HK-2 (cell line): ENCODE measurements around the gene CTTN.
"Not testable (repeated sequence)": the region's sequence is repeated elsewhere in the genome, so short reads cannot be mapped to it uniquely, and the experiment has no call there.

Experiments
- DNase-seq: peaks from one replicate; pipeline ENCODE4 v3.0.0-alpha.2; 2018; ENCODE audit not compliant: unreplicated experiment

The CTTN gene

DNA sequence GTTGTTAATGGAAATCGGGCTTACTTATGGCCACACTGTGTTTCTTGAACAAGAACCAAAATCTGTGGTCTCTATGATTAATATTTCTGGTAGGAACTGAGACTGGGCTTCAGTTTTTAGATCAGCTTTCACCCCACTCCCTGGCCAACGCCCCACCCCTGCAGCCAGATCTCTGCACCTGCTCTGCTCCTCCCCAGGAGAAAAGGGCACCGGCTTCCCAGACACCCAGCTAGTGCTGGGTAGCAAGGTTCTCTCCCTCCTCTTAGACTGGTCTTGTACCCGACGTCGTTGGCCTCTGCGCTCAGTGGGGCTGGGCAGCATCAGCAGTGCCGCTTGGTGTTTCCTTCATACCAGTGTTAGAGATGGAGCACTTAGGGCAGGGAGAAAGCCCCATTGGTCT lies 17.0 kb upstream of the CTTN start:
- DNase-seq: no peak

DNA sequence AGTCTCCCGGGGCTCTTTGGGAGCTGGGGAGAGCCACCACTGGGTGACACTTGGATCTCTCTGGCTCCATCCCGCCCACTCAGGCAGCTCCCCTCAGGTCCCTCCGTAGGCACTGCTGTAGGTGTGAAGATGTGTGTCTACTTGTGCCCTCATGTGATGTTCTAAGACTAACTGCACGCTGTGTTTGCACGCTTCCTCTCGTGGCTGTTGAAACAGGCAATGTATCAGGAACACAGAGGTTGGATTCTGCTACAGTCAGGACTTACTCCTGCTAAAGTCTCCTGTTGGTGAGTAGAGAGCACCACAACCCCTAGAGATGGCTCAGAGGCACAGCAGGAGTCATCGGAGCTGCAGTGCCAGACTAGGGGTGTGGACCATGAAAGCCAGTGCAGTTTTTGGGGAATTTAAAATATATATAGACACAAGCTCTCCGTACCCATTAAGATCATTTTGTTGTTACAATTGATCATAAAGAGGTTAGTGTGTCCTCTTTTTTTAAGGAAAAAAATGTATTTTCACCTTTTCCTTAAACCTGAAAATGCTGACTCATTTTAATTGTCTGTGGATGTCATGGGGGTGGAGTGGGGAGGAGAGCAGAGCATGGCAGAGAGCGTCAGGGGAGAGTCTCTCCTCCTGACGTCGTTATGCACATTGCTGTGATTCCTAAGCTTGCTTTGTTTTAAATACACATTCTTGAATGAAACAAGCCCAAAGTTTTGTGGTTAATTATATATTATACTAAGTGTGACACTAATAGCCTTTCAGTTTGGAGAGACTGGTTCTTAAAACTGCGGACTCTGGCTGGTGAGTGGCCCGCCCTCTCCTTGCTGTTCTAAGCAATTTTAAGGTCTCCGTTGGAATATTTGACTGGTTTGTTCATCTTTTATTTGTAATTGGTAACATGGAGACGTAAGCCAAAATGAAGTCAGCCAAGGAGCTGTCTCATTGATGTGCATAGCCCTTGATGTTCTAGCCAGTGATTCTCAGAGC lies 16.2 kb upstream of the CTTN start:
- DNase-seq: no peak

DNA sequence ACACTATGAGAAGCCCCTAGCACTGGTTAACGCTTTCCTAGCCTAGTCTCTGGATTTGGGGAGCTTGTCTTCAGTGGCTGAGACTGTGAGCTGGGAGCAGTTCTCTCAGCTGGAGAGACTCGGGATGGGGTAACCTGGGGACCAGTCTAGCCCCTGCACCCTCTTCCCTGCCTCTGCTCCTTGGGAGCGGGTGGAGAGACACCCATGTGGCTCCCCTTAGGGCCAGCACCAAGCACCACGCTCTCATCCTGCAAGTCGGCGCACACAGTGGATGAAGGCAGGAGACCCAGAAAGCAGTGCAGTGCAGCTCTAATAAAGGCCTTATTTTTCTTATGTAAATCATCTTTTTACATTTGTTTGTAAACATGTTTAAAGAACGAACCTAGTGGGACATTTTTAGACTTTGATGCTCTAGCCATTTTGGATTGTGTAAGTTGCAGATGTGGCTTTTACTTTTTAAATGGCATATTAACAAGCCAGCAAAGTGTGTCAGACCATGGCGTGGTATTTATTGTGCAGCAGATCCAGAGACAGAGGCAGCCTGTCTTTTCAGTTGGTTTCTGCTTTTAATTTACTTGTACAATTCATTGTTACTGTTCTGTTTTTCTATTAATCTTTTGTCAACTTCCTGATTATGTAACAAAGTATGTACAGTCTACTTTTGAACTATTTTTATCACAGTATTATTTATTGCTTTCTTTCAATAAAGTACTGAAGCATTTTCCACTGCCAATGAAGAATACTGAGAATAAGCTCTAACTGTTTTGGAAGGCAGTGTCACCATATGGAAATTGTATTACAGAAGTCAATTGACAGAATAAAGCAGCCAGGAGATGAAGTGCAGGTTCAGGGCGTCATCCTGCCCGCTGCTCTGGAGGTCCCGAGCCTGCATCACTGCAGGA lies 14.4 kb upstream of the CTTN start:
- DNase-seq: no peak

DNA sequence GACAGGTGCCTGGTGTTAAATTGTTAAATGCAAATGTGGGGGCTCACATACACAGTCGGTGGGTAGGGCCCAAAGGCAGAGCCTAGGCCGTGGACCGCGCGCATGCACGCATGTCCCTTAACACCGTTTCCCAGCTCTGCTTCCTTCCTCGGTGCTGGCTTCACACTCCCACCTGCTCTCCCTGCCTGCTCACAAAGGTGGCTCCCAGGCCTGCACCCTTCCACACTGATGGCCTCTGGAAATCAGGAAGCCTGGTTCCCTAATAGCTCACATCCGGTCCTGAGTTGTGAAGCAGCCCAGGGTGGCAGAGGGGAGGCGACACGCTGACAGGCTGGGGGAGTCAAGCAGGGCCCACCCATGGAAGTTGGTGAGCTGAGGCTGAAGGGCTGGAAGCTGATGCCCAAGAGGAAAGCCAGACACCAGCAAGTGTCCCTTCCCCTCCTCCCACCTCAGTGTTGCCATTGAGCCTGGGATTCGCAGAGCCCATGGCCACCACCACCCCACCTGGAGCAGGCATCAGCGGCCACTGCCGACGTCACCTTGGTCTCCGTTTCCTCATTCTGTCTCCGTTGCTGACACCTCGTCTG lies 13.7 kb upstream of the CTTN start:
- DNase-seq: no peak

DNA sequence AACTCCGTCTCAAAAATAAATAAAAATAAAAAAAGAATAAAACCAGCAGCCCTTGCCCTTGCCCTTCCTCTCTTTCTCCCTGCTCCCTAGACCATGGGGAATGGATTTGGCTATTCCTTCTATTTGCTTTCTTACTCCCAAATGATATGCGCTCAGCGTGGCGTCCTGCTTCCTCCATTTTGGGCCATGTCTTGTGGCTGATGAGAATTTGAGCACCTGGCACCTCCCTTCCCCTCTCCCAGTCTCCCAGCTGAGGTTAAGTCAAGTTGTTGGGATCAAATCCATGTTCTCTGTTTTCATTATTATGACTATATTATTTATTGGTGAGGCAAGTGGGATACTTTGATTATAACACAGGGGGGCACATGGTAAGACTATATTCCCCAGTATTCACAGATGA lies 10.8 kb upstream of the CTTN start:
- no peak for DNase-seq

DNA sequence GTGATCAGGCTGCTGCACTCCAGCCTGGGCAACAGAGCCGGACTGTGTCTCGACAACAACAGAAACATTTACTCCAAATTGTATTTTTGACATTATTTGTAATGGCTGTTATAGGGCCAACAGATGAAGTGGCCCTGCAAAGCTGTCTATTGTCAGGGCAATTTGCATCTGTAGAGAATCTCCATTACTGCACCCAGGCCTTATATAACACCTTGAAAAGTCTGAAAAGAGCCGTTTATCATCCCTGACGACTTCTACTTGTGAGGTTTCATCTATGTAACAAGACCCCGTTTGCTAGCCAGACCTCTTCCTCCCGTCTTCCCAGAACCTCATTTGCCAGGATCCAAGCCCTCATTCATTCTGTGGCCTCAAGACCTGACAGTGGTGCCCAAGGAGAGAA lies 9.1 kb upstream of the CTTN start:
- DNase-seq: no peak

DNA sequence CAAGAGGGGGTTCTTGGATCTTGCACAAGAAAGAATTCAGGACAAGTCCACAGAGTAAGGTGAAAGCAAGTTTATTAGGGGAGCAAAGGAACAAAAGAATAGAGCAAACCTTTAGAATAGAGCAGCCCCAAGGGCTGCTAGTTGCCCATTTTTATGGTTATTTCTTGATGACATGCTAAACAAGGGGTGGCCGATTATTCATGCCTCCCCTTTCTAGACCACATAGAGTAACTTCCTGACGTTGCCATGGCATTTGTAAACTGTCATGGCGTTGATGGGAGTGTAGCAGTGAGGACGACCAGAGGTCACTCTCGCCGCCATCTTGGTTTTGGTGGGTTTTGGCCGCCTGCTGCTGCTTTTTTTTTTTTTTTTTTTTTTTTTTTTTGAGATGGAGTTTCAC lies 7.4 kb upstream of the CTTN start:
- not testable (repeated sequence) for DNase-seq

DNA sequence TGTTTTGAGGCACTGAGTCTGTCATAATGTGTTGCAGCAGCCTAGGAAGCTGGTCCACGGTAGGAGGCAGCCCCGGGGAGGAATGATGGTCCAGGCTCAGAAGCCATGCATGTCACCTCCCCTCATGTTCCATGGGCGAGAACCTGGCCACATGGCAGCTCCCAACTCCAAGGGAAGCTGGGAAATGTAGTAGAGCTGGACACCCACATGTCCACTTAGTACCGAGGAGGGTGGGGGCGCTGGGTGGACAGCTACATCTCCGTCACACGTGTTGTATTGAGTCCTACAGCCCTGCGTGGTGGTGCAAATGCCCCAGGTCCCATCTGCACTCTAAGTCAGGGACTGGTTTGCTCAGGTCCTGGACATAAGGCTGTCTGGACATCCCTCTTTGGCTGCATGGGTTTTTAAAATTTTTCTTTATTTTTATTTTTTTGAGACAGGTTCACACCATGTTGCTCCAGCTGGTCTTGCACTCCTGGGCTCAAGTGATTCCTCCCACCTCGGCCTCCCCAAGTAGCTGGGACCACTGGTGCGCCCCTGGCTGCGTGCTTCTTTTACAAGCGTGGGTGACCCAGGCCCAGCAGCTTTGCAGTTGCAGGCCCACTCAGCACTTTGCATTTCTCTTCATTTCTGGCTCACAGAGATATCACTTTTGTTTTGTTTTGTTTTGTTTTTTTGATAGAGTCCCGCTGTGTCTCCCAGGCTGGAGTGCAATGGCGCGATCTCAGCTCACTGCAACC lies 3.9 kb upstream of the CTTN start:
- DNase-seq: no peak

DNA sequence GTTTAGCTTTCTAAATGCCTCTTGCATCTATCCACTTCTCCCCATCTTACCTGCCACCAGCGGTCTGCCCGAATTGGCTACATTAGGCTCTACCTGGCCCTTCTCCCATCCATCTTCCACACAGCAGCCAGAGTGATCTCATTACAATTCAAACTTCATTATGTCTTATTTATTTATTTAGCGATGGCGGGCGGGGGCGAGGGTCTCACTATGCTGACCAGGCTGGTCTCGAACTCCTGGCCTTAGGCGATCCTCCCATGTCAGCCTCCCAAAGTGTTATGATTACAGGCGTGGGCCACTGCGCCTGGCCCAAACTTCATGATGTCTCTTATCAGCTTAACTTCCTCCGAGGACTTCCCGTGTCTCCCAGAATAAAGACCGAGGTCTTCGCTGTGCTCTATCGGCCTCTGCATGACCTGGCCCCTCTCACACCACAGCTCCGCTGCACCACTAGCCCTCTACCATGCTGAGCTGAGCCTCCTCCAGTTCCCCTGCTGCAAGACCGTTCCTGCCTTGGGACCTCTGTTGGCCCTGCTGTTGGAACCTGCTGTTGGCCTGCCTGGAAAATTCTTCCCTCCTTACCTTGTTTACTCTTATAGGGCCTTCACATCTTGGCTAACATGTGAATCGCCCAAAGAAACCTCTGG lies 870 bp upstream of the CTTN start:
- no peak for DNase-seq

DNA sequence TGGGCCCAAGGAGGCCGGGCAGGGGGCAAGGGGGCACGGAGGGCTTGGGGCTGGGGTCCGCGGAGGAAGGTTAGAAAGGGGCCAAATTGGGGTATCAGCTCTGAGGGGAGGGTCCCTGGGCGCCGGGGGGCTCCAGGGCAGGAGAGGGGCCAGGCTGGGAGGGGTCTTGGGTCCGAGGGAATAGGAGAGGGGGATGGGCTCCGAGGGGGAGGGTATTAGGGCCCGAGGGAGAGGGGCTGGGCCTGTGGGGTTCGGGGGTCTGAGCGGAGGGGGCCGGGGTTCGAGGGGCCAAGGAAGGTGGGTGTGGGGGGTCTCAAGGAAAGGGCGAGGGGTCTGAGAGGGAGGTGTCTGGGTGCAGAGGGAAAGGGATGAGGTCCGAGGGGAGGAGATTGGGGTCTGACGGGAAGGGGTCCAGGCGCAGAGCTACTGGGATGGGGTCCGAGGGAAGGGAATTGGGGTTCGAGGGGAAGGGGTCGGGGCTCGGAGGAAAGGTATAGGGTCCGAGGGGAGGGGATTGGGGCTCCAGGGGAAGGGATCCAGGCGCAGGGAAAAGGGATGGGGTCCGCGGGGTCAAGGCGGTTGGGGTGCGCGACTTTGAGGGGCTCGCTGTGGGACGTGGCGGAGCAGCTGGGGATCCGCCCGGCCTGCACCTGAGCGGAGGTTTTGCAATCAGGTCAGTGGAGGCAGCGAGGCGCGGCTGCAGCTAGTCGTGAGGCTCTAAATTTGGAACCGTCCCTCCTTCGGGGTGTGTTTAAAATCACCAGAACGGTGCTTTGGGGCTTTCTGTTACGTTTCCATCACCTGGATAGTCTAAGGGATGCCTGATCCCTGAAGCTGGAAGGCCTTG lies 728 bp downstream of the CTTN start:
- DNase-seq: no peak

DNA sequence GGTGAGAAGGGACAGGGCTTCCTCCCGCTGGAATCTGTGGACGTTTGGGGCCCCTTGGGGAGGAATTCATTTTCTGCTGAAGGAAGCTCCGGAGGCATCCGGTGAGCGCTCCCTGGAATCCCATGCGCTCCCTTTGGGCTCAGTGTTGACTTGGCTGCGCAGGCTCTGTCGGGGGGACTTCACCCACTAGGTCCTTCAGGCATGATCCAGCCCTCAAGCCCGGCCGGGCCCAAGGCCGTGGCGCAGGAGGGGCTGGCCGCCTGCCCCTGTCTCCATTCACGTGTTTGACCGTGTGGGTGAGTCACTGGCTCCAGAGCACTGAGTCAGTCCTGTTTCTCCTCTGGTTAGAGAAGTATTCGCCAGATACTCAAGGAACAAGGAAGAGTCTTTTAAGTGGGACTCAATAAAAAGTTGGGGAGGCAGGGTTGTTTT lies 1.4 kb downstream of the CTTN start:
- peak; percentile 87 for DNase-seq

DNA sequence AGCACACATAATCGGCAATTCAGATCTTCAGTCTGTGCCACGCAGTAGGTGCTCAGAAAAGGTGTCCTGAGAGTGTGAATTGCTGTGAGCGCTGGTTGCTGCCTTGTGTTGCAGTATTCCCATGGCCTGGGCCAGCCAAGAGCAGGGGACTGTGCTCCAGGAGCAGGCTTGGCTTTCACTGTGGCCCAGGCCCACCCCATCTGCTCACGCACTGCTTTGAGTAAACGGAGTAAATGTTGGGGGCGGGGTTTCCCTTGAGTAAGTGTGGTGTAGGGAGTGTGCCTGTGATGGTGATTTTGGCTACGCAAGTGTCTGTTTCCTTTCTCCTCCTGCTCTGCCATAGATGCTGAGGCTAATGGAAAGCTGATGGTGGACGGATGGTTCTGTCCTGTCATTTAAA lies 2.3 kb downstream of the CTTN start:
- no peak for DNase-seq

DNA sequence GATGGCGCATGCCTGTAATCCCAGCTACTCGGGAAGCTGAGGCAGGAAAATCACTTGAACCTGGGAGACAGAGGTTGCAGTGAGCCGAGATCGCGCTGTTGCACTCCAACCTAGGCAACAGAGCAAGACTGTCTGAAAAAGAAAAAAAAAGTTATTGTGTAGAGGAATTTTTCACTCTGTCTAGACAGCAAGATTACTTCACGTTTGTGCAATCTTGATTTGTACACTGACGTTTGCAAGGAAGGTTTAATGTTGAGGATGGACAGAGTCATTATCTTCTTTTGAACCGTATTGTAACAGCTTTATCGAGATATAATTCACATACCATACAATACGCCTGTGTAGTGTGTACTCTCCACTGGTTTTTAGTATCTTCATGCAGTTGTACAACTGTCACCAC lies 3.7 kb downstream of the CTTN start:
- no peak for DNase-seq

DNA sequence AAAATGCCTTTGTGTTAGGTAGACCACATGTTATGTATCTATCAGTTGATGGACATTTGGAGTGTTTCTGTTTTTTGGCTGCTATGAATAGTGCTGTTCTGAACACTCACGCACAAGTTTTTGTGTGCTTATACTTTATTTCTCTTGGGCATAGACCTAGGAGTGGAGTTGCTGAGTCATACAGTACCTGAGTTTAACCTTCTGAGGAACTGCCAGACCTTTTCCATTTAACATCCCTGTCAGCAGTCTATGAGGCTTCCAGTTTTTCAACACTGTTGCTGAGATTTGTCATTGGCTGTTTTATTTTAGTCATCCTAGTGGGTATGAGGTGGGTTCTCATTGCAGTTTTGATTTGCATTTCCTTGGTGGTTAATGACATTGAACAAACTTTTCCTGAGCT lies 4.4 kb downstream of the CTTN start:
- DNase-seq: no peak

DNA sequence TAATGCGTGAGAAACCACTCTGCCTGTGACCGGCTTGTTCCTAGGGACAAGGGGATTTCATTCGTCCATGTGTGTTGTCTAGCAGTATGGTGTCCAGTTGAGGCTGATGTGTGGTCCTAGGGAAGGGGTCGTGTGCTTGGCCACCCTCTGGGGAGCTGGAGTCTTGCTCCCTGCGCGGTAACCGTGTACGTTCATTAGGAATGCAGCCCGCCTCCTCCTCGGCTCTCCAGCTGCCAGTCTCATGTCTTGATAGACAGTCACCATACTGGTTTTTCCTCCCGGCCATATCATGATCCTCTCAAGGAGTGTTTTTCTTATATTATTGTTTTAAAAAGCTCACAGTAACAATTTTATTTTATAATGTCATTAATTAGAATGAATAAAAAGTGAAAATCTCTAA lies 5.9 kb downstream of the CTTN start:
- DNase-seq: no peak

DNA sequence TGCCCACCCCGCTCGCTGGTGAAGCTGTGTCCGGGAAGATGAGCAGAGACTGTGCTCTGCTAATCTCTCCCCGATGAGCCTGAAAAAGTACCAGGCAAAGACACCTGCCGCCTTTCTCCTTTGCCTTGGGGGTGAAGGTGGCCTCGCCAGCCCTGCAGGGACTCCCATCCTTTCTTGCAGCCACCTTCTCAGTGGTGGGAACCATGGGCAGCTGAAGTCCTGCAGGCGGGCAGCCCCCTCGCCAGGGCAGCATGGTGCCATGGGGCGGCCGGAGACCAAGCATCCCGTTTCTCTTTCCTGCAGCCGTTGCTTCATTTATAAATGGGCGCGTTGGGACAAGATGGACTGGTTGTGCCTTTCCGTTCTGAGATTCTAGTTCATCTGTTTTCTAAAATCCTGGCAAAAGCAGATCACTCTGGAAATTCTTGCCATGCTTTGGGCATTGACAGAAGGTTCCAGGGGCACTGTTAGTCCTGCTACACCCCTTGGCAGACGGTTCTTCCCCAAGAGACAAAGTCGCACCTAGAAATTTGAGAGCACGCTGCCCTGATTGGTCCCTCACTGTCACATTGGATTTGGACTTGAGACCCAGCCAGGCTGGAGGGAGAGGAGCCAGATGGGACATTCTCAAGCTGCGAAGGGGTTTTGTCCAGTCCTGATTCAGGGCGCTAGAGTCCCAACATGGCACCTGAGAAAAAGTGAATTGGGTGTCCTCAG lies 7.5 kb downstream of the CTTN start:
- DNase-seq: no peak

DNA sequence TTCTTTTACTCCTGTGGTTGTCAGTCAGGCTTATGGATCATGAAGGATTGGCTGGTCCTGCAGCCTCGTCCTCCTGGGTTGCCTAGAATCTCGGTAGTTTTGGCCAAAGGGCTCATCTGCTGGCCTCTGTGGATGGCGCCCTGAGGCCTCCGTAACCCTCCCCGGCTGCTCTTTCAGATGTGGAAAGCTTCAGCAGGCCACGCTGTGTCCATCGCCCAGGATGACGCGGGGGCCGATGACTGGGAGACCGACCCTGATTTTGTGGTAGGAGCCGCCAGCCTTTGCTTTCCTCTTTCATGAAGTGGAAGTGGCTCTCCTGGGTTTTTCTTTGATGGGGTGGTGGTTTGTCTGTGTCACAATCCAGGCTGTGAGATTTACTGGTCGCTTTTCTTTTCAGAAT lies 8.8 kb downstream of the CTTN start:
- DNase-seq: no peak

DNA sequence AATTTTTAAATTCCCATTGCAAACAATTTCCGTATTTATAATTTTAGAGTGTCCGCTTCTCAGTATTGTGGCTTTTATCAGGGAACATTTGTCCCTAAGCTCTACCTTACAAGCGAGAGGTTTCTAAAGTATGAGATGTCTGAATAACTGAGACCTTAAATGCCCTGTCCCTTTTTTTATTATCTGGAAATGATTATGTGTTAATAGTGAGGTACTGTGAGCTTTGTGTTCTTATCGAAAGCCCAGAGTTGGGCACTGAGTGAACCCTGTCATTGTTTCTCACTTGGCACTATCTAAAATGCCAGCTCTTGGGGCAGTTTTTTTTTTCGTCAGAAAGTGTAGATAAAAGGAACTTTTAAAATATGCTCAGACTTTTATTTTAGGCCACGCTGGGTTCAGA lies 9.5 kb downstream of the CTTN start:
- no peak for DNase-seq

DNA sequence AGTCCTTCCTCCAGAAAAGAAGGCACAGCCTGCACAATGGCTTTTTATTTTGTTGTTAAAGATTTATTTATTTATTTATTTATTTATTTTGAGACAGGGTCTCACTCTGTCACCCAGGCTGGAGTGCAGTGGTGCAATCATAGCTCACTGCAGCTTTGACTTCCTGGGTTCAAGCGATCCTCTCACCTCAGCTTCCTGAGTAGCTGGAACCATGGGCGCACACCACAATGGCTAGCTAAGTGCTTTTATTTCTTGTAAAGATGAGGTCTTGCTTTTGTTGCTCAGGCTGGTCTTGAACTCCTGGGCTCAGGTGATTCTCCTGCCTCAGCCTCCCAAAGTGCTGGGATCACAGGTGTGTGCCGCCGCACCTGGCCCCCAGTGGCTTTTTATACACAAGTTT lies 10.0 kb downstream of the CTTN start:
- DNase-seq: not testable (repeated sequence)

DNA sequence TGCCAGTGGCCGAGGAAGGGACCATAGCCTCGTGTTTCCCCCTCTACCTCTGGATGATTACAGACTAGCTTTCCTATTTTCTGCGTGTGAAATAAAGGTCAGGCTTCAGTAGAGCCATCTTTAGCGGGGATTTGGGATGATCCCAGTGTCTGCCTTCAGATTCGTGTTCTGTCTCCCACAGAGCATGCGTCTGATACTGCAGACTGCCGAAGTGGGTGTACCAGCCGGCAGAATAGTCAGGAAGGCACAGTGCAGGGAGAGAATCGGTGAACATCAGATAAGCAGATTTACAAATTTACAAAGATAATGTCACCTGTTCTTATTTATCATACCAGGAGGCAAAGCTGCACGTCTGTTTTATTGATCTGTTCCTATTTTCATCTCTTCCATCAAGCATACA lies 11.1 kb downstream of the CTTN start:
- no peak for DNase-seq
